CD4-positive, alpha-beta T cell treated with Interleukin-17A for 1 hour (primary cell): ENCODE results near the gene HSD11B1.

Experiments
- DNase-seq: peaks from one replicate; pipeline ENCODE4 v3.0.0-alpha.2; 2020

The HSD11B1 gene

GRCh38 chr1:209756615-209757445, 52.2 kb downstream of the HSD11B1 start:
- peak; percentile 58 for DNase-seq

DNA sequence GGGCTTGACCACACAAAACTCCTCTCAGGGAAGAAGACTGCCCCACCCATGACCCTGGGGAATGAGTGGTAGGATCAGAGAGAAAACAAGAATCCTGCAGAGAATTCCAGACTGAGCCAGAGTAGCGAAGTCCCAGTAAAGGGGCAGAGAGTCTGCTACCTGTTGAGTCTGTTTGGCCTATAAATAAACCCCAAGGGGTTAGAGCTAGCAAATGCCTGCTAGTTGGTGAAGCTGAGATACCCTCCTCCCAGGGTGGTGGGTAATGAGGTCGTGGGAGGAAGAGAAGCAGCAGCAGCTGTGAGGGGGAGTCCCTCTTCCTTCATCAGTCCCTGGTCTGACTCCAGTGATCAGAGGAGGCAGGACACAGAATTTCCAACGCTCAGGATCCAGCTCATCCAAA, 53.8 kb downstream of the HSD11B1 start:
- DNase-seq = no peak

- DNase-seq = no peak
Observed at GRCh38 chr1:209759829-209760359, 55.2 kb downstream of the HSD11B1 start.

DNA sequence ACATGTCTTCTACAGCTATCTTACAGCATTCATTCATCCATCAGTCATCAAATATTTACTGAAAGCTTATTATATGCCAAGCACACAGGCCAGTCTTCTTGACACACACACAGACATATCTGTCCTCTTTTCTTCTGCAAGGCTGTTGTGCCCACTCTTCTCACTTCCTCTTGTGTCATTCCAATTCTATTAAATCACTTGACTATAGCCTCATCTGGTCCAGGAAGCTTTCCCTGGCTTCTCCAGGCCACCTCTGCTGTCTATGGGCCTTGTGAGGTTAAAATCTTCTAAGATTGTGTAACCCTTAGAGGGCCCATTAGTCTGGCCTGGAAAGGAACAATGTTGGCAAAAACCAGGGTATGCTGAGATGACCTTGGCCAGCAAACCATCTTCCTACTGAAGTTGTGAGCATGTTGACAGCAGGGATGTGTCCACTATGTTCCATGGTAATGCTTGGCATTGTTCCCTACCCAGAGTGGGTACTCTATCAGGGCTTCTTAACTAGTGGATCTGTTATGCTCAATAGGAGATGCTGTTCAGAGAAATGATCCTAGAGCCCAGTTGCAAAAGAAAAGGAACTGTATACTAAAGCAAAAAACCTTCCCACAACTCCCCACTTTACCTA, 56.5 kb downstream of the HSD11B1 start:
- no peak for DNase-seq

DNA sequence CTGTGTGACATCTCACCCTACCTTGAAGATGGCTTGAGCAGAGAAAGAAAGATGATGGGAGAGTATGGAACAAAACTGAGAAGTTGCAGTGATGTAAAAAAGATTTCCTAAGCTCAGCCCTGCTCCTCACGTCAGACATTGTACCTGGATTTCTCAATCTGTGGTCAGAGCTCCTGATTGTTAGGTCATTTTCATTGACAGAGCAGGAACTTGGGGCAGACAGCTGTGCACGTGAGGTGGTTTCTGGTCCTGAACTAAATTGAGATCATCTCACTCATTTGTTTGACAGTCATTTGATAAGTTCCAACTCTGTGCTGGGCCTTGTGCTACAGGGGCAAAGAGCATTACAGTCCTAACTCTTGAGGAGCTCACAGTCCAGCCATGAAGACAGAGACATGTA, 61.4 kb downstream of the HSD11B1 start:
- DNase-seq = no peak

DNA sequence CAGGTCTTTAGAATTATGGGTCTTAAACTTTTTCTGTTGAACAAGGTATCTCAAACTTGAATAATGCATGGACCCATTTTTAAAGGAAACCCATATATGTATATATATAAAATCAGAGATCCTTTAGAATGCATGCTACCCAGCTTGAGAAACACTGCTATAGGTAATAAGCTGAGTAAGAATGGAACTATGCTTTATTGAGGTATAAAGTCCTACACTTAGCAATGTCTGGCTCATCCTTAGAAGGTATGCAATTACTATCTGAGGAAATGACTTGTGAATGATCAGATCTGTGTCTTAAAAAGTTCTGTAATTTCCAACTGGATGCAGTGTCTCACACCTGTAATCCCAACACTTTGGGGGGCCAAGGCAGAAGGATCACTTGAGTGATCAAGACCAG, 62.5 kb downstream of the HSD11B1 start:
- no peak for DNase-seq

- DNase-seq = peak; percentile 30
Observed at GRCh38 chr1:209767706-209768105, 63.1 kb downstream of the HSD11B1 start.

DNA sequence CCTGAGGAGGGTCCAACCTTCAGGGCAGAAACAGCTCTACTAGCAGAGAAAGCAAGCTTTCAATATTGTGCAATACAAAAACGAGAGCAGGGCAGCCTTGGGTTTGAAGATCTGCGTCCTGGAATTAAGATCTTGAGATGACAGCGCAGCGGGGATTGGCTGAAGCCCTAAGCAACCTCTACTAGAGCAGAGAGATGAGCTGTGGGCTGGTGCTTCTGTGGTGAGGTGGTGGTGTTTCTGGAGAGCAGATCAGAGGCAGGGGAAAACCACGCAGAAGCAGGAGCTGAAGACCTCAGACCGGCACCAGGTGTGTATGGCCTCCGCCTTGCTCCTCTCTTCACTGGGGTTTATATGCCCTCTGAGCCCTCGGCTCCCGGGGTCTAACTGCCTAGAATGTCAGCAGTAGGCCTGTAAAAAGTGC, 63.7 kb downstream of the HSD11B1 start:
- peak; percentile 87 for DNase-seq

DNA sequence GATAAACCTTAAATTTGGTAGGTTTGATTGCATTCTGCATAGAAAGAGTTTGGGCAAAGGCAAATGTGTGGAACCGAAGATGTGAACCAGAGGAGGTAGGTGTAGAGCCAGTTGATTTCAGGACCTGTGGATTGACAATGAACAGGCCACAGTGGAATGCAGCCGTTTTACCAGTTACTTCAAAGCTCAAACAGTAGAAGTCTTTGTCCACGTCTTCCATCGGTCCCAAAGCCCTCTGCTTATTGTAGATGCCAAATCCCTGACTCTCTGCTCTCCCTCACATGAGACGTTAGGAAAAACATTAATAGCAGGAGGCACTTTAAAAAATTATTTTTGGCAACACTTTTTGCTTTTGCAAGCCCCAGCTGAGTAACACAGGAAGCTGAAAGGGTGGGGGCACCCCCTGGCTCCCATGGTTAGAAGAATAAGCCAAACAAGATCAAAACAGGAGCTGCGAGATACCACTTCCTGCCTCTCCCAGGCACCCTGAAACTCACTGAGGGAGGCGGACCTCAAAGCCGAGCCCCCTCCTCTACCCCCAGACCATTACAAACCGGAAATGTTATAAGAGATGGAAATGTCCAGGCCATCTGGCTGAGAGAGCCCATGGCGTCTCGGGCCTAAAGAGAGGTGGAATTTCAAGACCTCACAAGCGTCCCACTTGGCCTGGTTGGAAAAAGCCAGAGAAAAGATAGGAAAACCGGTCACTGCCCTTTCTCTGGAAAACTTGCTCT, 64.7 kb downstream of the HSD11B1 start:
- peak; percentile 80 for DNase-seq

GRCh38 chr1:209769971-209770370, 65.3 kb downstream of the HSD11B1 start:
- no peak for DNase-seq

GRCh38 chr1:209770636-209771415, 66.2 kb downstream of the HSD11B1 start:
- no peak for DNase-seq

GRCh38 chr1:209772126-209772525, 67.5 kb downstream of the HSD11B1 start:
- DNase-seq = no peak

- DNase-seq = no peak
Observed at GRCh38 chr1:209774592-209774991, 69.9 kb downstream of the HSD11B1 start.

DNA sequence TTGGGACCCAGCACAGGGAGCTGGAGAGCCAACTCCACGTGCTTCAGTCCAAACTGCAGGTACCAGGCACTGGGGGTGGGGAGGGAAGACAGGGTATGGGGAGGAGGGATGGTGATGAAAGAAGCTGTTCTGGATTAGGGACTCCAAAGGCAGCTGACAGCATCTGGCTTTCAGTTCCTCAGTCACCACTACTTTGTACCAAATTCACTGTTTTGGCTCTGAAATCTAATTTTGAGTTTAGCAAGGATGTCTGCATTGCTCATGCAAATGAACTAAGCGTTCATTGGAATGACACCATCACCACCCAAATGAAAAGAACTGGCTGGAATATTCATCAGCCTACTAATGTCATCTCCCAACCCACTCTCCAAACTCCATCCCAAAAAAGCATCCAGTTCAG, 71.0 kb downstream of the HSD11B1 start:
- no peak for DNase-seq

GRCh38 chr1:209777587-209777986, 72.9 kb downstream of the HSD11B1 start:
- no peak for DNase-seq

GRCh38 chr1:209778102-209778501, 73.5 kb downstream of the HSD11B1 start:
- DNase-seq = no peak

GRCh38 chr1:209780268-209780667, 75.6 kb downstream of the HSD11B1 start:
- DNase-seq = no peak

DNA sequence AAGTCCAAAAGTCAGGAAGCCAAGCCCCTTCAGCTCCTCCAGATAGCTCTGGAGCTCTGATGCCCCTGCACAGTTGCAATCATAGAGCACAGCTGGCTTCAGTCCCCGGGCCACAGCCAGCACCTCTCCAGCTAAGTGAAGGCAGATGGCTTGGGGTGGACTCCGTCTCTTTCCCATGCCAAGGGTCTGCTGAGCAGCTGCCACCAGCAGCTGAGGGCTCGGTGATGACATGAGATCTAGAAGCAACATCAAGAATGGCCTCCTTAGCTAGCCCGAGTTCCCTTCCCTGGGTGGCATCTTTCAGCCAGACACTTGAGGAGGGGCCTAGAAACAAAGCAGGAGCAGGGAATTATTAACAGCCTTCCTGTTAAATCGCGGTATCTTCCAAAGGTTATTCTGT, 78.7 kb downstream of the HSD11B1 start:
- no peak for DNase-seq
